Right ventricle myocardium inferior (tissue), 1 donor: Measurements from ENCODE around the gene TYW5. TPM values are rescaled to one million over a fixed set of nuclear protein-coding genes. Genes with fewer than 3 reads are reported as not detected.
"Not testable (repeated sequence)": the region's sequence is repeated elsewhere in the genome, so short reads cannot be mapped to it uniquely, and the experiment has no call there.

Experiments
- ATAC-seq: fragments of 200-7000 bp; cut with Tn5 transposase; one replicate; pipeline ENCODE4 v1.9.1; 2020; ENCODE audit warnings: mild to moderate bottlenecking, moderate library complexity
- DNase-seq: peaks from one replicate; pipeline ENCODE4 v3.0.0; 2021; ENCODE audit errors: missing footprints
- intact Hi-C: fragments of 100-400 bp; cut with DNase I; formaldehyde crosslinking; loops from one replicate; pipeline ENCODE4 v1.11.0; 2022
- total RNA-seq: library from RNA; stranded (reverse); fragmentation: NEBNext Ultra II Directional; extraction: Animal tissue kit (Norgen Biotek cat#: 25700); gene quantifications from one replicate; pipeline ENCODE4 v1.2.1, GENCODE V29; 2021
- donor health status: DM: no; HTN: yes; CAD: no; lungs with severe emphysema.

Gene TYW5
- total RNA-seq, 1 donor from 2014 or later = 2.7 TPM

DNA sequence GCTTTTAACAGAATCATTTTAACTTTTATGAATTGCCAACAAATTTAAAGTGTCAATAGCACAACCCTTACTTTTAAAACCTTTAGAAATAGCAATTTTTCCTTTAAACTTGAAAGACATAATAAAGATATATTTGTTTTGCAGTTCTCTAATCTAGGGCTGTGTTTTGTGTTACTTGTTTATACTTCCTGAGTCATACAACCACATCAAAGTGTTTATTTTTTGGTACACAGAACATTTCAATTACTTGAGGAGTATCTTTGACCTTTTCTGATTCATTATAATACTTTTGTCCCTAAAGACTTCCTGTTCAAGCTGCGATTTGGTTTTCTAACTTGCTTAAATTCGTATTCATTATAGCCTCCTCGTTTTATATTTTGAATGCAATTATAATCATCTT, 21.8 kb downstream of the TYW5 start:
- ATAC-seq (no peak), DNase-seq (no peak)
- intact Hi-C loops = no loop called here

DNA sequence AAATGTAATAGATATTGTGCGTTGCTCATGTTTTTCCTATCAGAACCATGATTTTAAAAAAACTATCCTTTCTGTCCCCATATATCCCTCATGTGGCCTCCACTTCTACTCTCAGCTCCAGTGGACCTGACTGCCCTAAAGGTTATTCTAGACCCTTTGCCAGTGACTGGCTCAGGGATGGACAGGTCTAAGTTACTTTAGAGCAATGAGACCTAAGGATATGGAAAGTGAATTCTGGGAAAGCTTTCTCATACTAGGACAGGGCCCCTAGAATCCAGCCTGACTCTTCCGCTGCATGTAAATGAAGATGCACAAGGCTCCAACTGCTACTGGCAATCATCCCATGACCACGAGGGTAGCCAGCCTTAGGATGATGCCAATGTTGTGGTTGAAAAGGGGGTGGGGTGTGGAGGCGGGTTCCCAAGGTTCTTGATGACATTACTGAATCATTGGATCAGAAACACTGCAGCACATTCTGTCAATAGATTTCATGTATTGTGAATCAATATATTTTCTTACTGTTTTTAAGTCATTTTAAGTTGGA, 22.9 kb downstream of the TYW5 start:
- intact Hi-C loops = no loop called here
- DNase-seq (no peak), ATAC-seq (no peak)

DNA sequence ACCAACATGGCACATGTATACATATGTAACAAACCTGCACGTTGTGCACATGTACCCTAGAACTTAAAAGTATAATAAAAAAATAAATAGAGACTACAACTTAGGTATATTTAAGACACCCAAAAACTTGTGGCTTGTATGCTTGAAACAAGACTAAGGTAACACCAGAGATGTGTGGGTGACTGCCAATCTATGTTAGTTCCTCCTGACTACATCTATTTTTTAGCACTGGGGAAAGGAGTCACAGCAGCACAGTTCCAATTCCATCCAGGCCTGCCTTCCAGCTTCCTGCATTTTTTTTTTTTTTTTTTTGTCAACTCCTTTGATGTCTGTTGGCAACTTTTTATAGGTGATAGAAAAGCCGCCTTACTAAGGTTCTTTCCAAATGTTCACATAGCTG, 26.0 kb downstream of the TYW5 start:
- intact Hi-C loops = no loop called here
- no peak for DNase-seq
- no peak for ATAC-seq

DNA sequence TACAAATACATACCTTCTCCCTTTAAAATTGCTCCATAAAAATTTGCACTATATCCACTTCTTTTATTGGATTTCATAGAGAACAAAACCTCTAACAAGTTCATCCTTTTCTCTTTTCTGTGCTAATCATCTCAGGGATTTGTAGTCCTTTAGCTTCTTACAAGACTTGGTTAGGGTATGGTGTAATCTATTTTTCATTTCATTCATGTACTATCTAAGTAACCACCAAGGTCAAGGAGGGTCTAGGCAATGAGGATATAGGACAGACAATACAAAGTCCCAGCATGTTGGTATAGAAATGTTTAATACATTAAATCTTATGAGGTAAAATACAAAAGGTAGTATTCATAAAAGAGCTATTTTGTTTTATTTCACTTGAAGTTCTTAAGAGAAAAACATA, 26.7 kb downstream of the TYW5 start:
- DNase-seq (no peak), ATAC-seq (no peak)
- intact Hi-C loops = no loop called here

DNA sequence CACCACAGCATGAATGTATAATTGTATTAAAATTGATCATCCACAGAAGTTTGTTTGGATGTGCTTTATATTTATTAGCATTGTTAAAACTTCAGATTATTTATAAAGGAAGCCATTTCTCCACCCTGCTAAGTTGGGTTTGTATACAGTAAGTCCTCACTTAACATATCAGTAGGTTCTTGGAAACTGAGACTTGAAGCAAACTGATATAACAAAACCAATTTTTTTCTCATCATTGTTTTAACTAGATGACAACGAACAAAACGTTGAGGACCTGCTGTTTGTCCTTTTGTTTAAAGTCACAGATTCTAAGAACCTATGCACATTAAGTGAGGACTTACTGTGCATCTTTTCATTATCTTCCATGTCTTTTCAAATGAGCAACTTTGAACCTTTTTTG, 27.1 kb downstream of the TYW5 start:
- ATAC-seq (no peak), DNase-seq (no peak)
- intact Hi-C loops = no loop called here

DNA sequence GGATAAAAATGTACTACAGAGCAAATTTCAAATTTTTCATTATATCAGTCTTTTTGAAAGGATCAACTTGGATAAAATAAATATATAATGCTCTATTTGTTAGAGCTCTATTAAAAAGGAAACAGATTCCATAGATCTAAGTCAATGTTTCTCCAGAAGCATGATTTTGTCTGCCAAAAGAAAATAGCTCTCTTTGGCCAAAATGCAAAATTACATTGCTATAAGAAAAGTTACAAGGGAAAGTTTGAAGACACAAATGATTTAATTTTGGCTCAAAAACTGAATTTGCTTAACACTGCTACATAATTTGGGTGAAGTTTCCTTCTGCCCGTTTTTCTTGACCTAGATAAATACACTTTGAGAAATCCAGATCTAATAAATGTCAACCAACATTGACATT, 28.5 kb downstream of the TYW5 start:
- DNase-seq (no peak), ATAC-seq (no peak)
- intact Hi-C loops = no loop called here

DNA sequence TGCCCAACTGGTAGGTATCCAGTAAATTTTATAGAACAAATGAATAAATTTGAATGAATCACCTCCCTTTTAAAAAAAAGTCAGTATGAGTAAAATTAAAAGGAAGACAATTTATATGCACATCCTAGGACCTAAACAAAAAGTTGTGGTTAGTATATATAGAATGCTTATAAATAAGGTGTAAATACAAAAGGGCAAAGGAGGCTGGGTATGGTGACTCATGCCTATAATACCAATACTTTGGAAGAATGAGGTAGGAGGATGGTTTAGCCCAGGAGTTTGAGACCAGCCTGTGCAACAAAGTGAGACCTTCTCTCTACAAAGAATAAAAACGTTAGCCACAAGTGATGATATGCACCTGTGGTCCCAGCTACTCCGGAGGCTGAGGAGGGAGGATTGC, 31.4 kb downstream of the TYW5 start:
- ATAC-seq = no peak
- no peak for DNase-seq
- intact Hi-C loops = no loop called here

DNA sequence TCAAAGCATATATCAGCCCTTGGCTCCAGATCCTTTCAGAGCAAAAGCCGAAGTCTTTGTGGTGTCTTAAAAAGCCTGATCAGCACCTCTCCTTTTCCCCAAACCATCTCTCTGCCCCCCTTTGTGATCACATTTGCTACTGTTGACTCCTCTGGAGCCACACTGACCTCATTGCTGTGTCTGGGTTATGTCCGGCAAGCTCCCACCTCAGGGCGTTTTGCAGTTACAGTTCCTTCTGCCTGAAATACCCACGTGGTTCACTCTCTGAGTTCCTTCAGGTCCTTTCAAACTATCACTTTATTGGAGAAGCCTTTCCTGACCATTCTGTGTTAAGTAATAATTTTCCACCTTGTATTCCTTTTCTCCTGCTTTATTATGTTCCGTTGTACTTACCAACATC, 32.4 kb downstream of the TYW5 start:
- ATAC-seq = no peak

DNA sequence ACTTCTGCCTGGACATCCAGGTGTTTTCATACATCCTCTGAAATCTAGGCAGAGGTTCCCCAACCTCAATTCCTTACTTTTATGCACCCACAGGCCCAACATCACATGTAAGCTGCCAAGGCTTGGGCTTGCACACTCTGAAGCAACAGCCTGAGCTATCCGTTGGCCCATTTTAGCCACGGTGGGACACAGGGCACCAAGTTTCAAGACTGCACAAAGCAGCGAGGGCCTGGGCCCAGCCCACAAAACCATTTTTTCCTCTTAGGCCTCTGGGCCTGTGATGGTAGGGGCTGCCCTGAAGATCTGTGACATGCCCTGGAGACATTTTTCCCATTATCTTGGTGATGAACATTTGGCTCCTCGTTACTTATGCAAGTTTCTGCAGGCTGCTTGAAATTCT, 38.3 kb downstream of the TYW5 start:
- intact Hi-C loops = no loop called here
- no peak for DNase-seq
- no peak for ATAC-seq

More for the DNA sequence above, 32.4 kb downstream of the TYW5 start:
- intact Hi-C loops = no loop called here
- DNase-seq = no peak

DNA sequence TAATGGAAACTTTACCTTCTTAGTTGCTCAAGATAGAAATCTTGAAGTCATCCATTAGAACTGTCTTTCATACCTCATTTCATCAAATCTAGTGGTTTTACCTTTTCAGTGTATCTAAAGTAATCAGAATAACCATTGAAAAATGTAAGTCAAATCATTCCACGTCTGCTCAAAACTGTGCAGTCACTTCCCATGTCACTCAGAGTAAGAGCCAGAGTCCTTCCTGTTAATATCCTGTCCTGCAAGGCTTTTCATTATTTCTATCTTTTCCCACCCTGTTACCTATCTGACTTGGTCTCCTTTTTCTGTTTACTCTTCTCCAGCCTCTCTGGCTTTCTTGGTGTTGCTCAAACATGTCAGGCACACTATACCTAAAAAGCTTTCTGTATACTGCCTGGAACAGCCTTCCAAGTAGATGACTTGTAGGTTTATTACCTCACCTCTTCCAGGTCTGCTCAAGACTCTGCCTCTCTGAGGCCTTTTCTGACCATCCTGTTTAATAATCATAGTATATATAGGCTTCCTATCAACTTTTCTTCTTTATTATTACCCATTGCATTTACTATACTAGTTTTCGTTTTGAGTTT, 40.8 kb downstream of the TYW5 start:
- ATAC-seq = no peak
- intact Hi-C loops = loop anchor here (5.0 kb wide), 1 partner anchor 38 kb away; no protein-coding TSS in a partner anchor

DNA sequence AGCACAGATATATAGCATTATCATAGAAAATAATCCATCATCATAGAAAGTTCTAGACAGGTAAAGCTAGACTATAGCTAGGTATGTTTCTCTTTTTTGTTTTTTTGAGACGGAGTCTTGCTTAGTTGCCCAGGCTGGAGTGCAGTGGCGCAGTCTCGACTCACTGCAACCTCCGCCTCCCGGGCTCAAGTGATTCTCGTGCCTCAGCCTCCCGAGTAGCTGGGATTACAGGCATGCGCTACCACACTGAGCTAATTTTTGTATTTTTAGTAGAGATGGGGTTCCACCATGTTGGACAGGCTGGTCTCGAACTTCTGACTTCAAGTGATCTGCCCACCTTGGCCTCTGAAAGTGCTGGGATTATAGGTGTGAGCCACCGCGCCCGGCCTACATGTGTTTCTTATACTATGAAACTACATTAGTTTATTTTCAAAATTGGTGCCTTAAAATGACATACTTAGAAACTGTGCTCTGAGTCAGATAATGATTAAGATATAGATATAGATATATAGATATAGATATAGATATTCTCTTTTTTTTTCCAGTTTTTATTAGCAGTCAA, 42.7 kb downstream of the TYW5 start:
- intact Hi-C loops = loop anchor here (5.0 kb wide), 1 partner anchor 40 kb away; no protein-coding TSS in a partner anchor
- DNase-seq = peak; percentile 59

More for the DNA sequence above, 40.8 kb downstream of the TYW5 start:
- no peak for DNase-seq

DNA sequence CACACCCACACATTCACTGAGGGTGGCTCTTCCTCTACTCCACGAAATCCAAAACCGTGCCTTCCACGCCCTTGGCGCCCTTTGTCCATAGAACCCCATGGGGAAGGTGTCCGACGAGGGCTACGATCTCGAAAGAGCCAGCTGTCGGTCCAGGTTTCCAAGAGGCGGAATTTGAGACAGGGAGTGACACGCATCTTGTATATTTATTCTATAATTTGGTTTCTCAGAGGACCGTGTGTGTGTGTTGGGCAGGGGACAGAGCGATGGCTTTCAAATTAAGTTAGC, 43.5 kb downstream of the TYW5 start:
- DNase-seq (peak; percentile 72), ATAC-seq (no peak)
- intact Hi-C loops = loop anchor here (5.0 kb wide), 1 partner anchor 40 kb away; no protein-coding TSS in a partner anchor

More for the DNA sequence above, 42.7 kb downstream of the TYW5 start:
- ATAC-seq = not testable (repeated sequence)

DNA sequence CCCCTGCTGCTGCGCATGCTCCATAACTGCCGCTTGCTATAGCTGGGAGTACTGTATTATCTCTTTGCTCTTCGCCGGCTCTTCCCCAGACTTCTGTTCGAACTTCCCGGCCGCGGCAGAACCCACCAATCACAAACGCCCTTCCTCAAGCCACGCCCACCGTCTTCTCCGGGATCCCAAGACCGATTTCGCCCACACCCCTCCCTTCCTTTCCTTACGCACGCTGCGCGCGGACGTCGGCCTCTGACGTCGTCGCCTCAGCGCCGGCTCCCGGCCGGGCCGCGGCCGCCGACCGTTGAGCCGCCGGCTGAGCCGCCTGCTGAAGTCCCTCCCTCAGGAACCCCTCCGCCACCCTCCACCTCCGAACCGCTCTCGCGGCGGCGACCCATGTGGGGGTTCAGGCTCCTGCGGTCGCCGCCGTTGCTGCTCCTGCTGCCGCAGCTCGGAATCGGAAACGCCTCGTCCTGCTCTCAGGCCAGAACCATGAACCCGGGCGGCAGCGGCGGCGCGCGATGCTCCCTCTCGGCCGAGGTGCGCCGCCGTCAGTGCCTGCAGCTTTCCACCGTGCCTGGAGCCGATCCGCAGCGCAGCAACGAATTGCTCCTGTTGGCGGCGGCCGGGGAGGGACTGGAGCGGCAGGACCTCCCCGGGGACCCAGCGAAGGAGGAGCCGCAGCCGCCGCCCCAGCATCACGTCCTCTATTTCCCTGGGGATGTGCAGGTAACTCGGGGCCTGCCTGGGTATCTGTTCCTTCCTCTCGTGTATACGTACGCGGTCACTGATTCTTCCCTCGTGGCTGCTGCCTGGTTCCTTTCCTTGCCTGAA, 44.0 kb downstream of the TYW5 start, which contains the start of gene C2orf69:
C2orf69 (plus strand) TSS at position 242 of the 825 bp plus-strand sequence; CDS start at position 388, 146 bp downstream.
- intact Hi-C loops = loop anchor here (5.0 kb wide), 1 partner anchor 41 kb away; no protein-coding TSS in a partner anchor
- ATAC-seq (peak; percentile 99), DNase-seq (peak; percentile 97)

DNA sequence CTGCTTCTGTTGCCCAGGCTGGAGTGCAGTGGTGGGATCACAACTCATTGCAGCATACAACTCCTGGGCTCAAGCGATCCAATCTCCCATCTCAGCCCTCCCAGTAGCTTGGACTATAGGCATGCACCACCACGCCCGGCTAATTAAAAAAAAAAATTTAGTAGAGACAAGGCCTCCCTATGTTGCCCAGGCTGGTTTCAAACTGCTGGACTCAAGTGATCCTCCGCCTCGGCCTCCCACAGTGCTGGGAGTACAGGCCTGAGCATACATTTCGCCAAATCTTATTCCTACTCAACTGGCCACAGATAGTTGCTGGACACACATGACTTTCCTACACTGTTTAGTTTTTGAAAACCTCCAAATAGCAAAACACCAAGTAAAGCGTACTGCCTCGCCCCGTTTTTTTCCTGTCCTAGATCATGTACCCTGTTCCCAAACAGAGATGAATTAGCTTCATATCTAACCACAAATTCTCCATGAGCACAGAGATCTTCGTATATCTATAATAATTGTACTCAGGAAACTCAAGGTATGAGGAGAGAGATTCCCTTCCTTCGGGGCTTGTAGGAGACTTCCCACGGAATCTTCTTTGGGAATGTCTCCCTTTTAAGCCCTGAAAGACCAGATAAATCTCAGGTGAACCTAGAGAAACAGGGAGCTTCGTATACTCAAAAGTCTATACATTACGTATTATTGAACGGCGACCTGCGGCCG, 44.8 kb downstream of the TYW5 start:
- intact Hi-C loops = loop anchor here (5.0 kb wide), 1 partner anchor 42 kb away; no protein-coding TSS in a partner anchor
- no peak for ATAC-seq
- no peak for DNase-seq

DNA sequence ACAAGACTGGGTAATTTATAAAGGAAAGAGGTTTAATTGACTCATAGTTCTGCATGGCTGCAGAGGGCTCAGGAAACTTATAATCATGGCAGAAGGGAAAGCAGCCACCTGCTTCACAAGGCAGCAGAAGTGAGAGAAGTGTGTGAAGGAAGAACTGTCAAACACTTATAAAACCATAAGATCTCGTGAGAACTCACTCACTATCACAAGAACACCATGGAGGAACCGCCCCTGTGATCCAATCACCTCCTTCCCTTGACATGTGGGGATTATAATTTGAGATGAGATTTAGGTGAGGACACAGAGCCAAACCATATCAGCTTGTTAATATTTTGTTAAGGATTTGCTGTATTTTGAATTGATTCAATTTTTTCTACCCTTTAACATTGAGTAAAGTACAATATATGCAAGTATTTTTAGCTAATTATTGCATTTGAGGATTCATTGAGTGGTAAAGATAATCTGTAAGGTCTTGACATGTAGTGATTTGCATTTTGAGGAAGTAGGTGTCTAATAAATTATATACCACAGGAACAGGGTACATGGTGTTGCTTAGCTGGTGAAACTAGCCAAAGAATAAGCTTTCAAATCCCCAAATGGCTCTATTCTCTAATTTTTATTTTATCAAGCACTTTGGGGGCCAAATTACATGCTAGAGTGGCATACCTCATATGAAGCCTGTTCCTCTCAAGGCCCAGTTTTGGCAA, 48.1 kb downstream of the TYW5 start:
- no peak for ATAC-seq
- intact Hi-C loops = no loop called here
- DNase-seq = no peak

DNA sequence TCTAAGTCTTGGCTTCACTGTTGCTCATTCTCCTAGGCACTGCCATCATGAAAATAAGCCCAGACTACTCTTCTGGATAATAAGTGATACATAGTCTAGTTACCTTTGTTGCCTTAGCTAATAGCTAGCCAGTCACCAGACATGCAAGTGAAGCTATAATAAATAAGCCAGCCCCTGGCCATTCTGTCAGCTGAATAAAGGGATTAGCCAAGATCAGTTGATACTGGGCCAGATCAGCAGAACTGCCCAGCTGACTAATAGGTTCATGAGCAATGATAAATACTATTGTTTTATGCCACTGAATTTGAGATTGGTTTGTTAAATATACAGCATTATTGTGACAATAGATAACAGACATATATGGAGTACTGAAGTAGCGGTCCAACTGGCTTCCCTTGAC, 52.2 kb downstream of the TYW5 start:
- intact Hi-C loops = no loop called here
- DNase-seq (no peak), ATAC-seq (no peak)

DNA sequence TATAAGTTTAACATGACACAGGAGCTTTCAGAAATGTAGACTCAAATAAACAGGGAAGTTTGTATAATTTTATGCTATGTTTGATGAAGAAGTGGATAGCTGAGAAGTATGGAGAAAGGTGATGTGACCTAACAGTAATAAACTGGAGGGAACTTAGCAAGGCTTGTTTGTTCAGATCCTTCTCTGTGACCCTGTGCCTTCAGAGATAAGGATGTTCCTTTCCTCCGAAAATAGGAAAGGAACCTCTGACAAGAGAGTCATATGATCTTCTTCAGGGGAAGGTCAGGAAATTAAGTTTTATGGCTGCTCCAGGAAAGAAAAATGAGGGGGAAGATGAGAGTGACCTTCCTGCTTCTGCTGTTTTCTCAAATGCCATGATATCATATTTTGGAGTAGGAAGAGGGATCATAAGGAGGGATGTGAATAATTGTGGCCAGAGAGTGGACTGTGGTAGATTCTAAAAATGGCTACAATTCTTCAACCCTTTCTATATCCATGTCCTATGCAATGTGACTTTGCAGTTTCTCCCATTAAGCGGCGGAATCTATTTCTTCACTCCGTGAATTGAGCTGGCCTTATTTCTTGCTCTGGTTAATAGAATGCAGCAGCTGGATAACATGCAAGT, 52.7 kb downstream of the TYW5 start:
- ATAC-seq (no peak), DNase-seq (no peak)
- intact Hi-C loops = no loop called here

DNA sequence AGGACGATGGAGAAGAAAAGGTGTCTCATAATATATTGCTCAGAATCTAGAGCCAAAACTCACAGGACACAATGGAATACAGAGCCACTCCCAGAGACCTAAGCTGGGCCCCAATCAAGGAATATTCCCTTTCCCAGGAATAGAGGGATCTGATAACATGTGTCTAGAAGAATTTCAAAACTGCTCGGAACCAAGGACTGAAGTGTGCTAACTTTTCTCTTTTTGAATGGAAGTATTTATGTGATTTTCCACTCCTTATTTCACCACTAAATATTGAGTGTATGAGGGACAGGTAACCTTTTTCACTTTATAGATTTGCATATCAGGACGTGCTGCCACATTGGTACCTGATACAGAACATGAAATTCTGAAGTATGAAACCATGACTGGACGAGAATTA, 53.3 kb downstream of the TYW5 start:
- DNase-seq (no peak), ATAC-seq (no peak)
- intact Hi-C loops = no loop called here
